AG09319 (cell line): ENCODE data around the gene CFAP299.
"Not testable (repeated sequence)": the region's sequence is repeated elsewhere in the genome, so short reads cannot be mapped to it uniquely, and the experiment has no call there.

ENCODE experiments used
- DNase-seq: peaks from one replicate; pipeline ENCODE4 v3.0.0-alpha.2; 2010; ENCODE audit warnings: low read depth; ENCODE audit errors: extremely low read depth
- TF ChIP-seq, protein P1 (sequence below): IDR thresholded peaks from 2 replicates; pipeline ENCODE4 v1.5.1; 2011; ENCODE audit warnings: low read depth, mild to moderate bottlenecking, inconsistent platforms, low read length, moderate library complexity

The CFAP299 gene

GRCh38 chr4:80311130-80311529, 24.4 kb upstream of the CFAP299 start:
- DNase-seq, result no peak

GRCh38 chr4:80312124-80312523, 23.4 kb upstream of the CFAP299 start:
- DNase-seq, result no peak
- TF ChIP-seq, protein P1, sequence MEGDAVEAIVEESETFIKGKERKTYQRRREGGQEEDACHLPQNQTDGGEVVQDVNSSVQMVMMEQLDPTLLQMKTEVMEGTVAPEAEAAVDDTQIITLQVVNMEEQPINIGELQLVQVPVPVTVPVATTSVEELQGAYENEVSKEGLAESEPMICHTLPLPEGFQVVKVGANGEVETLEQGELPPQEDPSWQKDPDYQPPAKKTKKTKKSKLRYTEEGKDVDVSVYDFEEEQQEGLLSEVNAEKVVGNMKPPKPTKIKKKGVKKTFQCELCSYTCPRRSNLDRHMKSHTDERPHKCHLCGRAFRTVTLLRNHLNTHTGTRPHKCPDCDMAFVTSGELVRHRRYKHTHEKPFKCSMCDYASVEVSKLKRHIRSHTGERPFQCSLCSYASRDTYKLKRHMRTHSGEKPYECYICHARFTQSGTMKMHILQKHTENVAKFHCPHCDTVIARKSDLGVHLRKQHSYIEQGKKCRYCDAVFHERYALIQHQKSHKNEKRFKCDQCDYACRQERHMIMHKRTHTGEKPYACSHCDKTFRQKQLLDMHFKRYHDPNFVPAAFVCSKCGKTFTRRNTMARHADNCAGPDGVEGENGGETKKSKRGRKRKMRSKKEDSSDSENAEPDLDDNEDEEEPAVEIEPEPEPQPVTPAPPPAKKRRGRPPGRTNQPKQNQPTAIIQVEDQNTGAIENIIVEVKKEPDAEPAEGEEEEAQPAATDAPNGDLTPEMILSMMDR, result no peak

More at GRCh38 chr4:80311130-80311529, 24.4 kb upstream of the CFAP299 start:
- TF ChIP-seq, protein P1, result no peak

GRCh38 chr4:80313627-80314026, 21.9 kb upstream of the CFAP299 start:
- DNase-seq, result no peak
- TF ChIP-seq, protein P1, result no peak

DNA sequence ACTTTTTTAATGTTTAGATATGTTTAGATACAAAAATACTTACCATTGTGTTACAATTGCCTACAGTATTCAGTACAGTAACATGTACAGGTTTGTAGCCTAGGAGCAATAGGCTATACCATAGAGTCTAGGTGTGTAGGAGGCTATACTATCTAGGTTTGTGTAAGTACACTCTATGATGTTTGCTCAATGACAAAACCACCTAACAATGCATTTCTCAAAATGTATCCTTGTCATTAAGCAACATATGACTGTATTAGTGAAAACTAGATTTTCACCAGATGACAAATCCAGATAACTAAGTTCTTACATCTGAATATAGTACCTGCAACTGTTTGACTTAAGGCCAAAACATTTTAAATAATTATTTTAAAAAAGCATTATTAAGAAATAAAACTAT, 19.7 kb upstream of the CFAP299 start:
- not testable (repeated sequence) for DNase-seq

- DNase-seq, result no peak
- TF ChIP-seq, protein P1, result no peak
These were observed 14.2 kb upstream of the CFAP299 start for GRCh38 chr4:80321341-80321740.

- TF ChIP-seq, protein P1, result no peak
- no peak for DNase-seq
These were observed 13.8 kb upstream of the CFAP299 start for GRCh38 chr4:80321776-80322175.

- TF ChIP-seq, protein P1, result peak; percentile 55
- no peak for DNase-seq
These were observed 12.8 kb upstream of the CFAP299 start for GRCh38 chr4:80322716-80323115.

- DNase-seq, result no peak
- TF ChIP-seq, protein P1, result no peak
These were observed 11.4 kb upstream of the CFAP299 start for GRCh38 chr4:80324171-80324570.
